HG03460 (cell line): ENCODE results near the gene PTPRA.

Experiments
- ATAC-seq: cut with Tn5 transposase; IDR thresholded peaks from one replicate; pipeline ENCODE4 v1.9.1; 2021; ENCODE audit not compliant: unreplicated experiment

Gene PTPRA

GRCh38 chr20:2918096-2919049, 45.1 kb downstream of the PTPRA start:
- ATAC-seq: no peak

DNA sequence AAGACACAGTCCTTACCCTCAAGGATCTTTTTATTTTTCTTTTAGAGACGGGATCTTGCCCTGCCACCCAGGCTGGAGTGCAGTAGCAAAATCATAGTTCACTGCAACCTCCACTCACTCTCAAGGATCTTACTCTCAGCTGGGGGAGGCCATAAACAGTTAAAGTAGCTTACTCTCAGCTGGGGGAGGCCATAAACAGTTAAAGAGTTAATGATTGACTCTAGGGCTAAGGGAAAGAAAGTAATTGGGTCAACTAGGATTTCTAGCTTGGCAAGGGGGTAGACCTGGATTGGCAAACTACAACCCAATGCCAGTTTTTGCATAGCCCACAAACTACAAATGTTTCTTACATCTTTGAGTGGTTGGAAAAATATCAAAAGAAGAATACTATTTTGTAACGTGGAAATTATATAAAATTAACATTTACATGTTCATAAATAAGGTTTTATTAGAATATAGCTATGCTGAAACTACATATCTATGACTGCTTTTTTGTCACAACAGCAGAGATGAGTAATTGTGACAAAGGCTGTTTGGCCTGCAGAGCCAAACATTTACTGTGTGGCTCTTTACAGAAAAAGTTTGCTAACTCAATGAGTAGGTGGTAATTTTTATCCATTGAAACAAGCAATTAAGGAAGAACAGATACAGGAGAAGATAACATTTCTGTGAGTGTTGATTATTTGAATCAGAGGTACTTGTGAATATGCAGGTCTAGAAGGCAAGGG, 46.4 kb downstream of the PTPRA start:
- ATAC-seq: no peak

GRCh38 chr20:2920473-2920872, 47.2 kb downstream of the PTPRA start:
- ATAC-seq: no peak

DNA sequence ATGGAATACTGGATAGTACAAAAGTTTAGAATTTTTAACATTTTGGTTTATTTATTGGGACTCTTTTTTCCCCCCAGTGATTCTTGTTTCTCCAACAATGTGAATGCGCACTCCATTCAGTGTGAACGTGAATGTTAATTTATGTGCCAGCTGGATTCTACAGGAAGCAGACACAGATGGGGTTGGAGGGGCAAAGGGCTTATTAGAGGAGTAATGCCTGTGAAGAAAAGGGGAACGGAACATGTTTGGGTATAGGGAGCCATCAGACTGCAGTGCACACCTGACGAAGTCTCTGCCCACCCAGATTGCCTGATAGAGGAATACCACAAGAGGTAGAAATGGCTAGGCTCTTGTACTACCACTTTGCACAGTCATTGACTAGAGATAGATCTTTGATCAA, 48.2 kb downstream of the PTPRA start:
- ATAC-seq: no peak

DNA sequence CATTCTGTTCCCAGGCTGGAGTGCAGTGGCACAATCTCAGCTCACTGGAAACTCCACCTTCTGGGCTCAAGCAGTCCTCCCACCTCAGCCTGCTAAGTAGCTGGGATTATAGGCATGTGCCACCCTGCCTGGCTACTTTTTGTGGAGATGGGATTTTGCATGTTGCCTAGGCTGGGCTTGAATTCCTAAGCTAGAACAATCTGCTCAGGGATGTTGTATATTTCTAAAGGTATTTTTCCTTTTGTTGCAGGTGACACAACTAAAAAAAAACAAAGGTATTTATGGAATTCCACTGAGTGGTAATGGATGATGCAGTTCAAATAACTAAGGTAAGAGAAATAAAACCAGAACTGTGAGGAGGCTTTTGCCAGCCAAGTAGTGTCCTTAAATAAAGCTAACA, 49.7 kb downstream of the PTPRA start:
- no peak for ATAC-seq

GRCh38 chr20:2930538-2930937, 57.3 kb downstream of the PTPRA start:
- no peak for ATAC-seq

GRCh38 chr20:2932498-2932897, 59.2 kb downstream of the PTPRA start:
- no peak for ATAC-seq

GRCh38 chr20:2937902-2938301, 64.6 kb downstream of the PTPRA start:
- no peak for ATAC-seq

DNA sequence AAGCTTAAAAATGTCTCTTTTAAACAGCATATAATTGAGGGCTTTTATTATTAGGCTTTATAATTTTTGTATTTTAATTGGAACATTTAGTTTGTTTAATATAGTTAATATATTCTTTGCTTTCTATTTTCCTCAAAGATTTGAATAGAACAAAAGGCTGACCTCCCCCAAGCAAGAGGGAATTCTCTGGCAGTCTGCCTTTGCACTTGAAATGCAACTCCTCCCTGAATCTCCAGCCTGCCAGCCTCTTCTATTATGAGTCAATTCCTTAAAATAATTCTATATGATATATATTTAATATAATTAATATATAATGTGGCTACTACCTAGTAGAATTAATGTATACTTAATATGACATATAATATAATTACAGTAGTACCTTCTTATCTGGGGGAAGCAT, 69.2 kb downstream of the PTPRA start:
- ATAC-seq: no peak

DNA sequence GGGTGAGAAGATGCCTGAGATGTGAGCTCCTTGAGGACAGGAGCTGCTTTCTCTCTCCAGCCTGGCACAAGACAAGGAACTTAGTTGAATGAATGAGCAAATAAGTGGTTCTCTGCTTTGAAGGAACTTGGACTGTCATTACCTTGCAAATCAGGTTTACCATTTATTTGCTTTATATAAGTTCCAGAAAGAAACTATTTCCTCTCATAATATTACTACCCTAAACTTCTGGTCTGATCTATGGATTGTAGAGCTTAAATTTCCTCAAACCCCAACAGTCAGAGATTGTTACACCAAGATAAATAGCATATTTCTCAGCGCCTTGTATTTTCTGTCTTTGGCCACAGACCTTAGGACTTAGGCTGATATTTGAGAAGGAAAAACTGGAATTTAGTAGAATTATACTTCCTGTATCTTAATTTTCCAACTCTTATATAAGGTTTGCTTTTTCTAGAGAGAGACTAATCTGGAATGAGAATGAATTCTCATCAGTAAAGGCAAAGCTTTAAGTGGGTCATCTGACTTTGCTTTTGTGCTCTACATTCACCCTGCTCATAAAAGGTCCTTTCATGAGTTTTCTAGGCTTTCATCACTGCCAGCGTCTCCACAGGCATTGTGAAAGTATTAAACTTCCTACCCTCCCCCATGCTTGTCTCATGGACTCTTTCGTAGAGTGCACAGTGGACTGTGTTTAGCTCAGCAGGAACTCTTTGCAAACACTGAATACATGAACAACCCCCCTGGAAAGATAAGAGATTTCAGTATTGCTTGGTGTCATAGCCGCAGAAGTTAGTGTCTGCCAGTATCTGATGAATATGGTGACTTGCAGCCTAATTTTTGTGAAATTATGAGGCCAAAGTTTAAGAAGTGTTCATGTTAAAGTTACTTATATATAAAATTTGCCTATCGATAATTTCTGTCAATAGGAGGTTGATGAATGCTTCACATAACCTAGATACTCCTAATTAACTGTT, 74.0 kb downstream of the PTPRA start:
- ATAC-seq: no peak

DNA sequence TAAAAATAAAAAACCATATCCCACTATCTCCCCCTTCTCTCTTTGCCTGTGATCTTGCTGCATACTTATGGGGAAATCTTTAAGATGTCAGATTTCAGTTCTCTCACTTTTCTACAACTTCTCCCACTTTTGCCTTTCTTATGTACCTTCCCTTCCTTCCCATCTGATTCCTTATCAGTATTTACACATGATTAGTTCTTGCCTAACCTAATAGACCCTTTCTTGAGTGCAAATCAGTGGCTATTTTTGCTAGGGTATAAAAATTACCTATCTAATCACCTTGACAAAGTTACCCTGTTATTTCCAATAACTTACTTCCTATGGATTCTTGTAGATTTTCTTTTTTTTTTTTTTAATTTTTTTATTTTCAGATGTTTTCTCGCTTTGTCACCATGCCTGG, 75.7 kb downstream of the PTPRA start:
- ATAC-seq: no peak

DNA sequence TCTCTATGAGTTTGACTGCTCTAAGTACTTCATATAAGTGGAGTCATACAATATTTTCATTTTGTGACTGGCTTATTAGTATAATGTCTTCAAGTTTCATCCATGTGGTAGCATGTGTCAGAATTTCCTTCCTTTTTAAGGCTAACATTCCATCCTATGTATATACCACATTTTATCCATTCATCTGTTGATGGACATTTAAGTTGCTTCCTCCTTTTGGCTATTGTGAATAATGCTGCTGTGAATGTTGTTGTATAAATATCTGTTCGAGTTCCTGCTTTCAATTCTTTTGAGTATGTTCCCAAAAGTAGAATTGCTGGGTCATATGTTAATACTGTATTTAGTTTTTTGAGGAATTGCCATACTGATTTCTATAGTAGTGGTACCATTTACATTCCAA, 79.5 kb downstream of the PTPRA start:
- no peak for ATAC-seq

DNA sequence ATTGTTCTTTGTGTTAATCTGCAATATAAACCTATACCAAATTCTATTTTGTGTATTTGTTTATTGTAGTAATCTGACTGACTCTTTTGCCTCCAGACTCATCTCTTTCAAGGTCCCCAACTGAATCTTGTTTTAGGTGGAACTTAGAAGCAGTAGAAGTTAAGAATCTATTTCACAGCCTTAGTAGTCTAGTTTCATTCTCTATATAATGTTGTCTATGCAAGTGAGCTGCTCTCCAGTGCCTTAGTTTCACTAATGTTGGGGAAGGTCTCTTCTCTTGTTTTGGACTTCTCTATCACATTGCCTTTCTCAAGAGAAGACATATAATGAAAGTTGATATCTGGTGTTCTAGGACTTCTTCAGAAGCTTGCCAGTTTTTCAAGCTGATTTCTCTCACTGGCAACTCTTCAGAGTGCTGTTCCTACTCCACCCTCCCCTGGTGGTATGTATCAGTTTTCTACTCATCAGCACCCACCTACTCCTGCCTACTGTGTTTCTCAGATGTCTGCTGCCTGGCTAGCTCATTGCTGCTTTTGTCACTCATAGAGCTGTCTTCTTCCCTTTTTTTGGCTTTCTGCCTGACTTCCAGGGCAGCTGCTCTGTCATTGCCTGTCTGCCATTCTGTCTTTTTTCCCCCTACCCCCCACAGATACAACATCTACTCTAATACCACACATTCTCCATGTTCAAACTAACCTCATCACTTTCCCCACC, 82.1 kb downstream of the PTPRA start:
- peak; percentile 49 for ATAC-seq

DNA sequence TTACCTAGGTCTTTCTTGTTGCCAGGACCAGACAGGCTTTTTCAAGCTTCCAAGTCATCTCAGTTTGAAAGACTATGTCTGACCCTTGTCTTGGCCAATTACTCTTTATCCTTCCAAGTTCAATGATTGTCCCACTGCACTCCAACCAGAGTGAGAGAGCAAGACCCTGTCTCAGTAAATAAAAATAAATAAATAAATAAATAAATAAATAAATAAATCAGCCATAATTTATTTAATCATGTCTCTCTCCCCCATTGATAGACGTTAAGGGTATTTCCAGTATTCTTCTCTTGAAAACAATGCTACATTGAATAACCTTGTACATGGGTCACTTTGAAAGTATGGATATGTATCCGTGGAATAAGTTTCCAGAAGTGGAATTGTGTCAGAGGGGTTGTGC, 83.2 kb downstream of the PTPRA start:
- no peak for ATAC-seq

DNA sequence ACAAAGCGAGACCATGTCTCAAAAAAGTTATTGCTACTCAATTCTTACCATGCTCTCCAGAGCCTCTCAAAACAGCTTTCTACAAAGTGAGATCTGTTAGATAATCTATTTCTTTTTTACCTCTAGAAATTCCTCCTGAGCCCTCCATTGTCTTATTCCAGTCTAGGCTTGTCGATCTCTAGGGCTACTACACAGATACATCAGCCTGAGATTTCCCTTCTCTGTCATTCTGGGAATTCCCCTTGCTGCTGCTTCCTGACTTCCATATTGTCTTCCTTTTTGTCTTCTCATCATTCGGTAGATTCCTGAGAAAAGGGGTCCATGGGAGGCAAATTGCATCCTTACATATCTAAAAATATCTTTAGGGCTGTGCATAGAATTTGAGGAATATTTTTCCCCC, 94.6 kb downstream of the PTPRA start:
- ATAC-seq: no peak

GRCh38 chr20:2972126-2972525, 98.8 kb downstream of the PTPRA start:
- no peak for ATAC-seq

DNA sequence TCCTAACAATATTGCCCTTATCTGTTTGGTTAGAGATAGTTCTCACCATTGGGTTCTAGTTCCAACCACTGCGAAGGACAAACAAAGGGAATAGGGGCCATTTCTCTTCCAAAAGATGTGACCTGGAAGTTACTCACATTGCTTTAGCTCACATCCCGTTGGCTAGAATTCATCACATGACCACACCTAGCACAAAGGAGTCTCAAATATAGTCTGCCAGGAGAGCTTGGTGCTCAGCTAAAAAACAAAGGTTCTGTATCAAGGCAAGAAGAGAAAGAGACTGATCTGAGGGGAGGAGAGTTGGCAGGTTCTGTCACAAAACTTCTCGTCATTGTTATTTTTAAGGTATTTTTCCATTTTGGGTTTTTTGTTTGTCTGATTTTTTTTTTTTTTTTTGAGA, 100.3 kb downstream of the PTPRA start:
- no peak for ATAC-seq

- no peak for ATAC-seq
Measured at GRCh38 chr20:2978519-2978918, 105.2 kb downstream of the PTPRA start.

- ATAC-seq: no peak
Measured at GRCh38 chr20:2981646-2982045, 108.4 kb downstream of the PTPRA start.

DNA sequence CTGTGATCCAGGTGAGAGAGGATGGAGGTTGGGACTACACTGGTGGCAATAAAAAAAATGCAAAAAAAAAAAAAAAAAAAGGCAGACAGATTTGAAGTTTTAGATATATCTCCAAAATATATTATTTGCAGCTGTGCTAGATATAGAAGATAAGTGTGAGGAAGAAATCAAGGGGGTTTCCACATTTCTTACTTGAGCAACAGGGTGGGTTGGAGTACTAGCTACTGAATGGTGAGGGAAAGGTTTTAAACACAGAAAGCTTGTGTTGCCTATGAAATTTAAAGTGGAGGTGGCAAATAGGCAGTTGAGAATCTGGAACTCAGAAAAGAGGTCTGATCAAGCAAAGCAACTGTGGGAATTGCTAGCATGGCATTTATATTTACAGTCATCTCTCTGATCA, 110.2 kb downstream of the PTPRA start:
- ATAC-seq: no peak
